Measurements from ENCODE around the gene MRC1.

The MRC1 gene

DNA sequence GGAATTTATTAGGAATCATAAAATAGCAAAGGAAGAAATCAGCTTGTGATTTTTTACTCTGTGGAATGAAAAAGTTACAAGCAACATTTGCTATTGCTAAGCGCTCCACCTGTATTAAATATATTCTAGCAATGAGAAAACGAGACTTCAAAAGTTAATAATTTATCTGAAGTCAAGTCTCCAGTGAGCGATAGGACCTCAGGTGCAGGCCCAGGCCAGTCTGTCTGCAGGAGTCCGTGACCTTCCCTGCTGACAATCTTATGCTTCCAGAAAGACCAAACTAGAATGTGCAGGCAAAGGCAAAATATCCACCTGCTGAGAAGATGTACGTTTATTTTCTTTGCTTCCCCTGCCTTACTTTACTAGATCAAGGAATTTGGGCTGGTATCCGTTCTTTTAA lies 22.7 kb downstream of the MRC1 start:
- TF ChIP-seq, protein P1, sequence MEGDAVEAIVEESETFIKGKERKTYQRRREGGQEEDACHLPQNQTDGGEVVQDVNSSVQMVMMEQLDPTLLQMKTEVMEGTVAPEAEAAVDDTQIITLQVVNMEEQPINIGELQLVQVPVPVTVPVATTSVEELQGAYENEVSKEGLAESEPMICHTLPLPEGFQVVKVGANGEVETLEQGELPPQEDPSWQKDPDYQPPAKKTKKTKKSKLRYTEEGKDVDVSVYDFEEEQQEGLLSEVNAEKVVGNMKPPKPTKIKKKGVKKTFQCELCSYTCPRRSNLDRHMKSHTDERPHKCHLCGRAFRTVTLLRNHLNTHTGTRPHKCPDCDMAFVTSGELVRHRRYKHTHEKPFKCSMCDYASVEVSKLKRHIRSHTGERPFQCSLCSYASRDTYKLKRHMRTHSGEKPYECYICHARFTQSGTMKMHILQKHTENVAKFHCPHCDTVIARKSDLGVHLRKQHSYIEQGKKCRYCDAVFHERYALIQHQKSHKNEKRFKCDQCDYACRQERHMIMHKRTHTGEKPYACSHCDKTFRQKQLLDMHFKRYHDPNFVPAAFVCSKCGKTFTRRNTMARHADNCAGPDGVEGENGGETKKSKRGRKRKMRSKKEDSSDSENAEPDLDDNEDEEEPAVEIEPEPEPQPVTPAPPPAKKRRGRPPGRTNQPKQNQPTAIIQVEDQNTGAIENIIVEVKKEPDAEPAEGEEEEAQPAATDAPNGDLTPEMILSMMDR (IDR thresholded peaks at IDR 0.05), result no peak

DNA sequence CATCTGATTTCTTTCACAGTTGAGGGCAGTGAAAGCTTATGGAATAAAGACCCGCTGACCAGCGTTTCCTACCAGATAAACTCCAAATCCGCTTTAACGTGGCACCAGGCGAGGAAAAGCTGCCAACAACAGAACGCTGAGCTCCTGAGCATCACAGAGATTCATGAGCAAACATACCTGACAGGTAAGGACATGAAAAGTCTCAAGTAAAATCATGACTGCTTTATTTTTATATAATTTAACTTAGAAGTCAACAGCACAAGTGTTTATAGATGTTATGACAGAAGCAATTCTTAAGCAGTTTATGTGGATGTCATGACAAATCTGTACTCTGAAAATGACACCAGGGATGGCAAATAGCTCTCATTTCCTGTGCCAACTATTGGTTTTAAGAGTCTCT lies 24.5 kb downstream of the MRC1 start:
- TF ChIP-seq, protein P1 (IDR thresholded peaks at IDR 0.05), result no peak

DNA sequence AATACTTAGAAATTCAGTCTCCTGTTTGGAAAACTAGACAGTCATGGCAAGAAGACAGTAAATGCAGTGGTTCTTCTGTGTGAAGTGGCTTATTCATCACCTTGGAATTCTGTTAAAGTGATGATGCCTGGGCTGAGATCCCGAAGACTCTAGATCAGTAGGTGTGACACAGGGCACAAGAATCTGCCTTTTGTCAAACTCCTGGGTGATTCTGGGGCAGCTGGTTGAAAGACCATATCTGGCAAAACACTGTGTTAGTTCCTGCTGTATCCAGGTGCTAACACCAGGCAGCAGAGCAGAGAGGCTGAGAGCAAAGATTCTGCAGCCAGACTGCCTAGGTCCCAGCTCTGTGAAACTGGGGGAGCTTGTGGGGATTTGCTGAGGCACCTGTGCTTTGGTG lies 26.5 kb downstream of the MRC1 start:
- TF ChIP-seq, protein P1 (IDR thresholded peaks at IDR 0.05), result no peak

DNA sequence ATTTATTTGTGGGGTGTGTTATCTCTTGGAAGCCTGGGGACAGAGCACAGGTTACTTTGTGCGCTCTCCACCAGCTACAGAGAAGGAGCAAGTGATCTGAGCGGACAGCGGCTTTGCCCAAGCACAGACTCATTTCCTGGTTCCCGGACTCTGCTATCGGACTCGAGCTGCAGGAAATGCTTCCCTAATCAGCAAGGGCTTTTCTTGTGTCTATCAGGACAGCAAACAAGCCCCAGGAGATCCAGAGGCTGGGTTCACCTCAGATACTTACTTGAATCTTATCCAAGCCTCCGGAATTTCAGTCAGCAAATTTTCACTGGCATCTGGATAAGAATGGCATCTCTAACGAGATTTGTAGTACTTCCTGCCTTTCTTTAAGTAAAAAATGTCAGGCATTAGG lies 27.8 kb downstream of the MRC1 start:
- TF ChIP-seq, protein P1 (IDR thresholded peaks at IDR 0.05), result no peak

DNA sequence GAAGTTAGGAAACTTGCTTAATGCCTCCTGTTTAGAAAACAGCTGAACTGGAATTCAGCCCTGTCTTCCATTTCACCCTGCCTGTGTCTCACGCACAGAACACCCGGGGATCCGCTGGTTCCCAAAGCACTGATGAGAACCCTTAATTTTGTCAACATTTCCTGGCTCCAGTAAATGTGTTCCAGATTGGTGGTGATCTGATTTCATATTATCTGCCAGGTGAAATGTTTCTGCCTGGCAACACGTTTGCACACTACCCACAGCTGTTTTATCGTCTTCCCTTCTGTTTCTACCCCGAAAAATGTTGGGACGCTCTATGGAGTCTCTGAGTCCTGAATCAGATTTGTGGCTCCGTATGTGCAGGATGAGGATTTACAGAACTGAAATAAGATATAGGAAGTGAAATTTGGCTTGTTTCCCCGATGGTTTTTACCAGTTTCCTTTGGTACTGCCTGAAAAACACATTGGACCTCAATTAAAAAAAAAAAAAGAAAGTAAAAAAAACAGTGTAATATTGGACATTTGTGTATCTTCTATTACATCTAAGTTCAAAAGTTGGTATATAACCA lies 29.0 kb downstream of the MRC1 start:
- TF ChIP-seq, protein P1 (IDR thresholded peaks at IDR 0.05), result no peak

DNA sequence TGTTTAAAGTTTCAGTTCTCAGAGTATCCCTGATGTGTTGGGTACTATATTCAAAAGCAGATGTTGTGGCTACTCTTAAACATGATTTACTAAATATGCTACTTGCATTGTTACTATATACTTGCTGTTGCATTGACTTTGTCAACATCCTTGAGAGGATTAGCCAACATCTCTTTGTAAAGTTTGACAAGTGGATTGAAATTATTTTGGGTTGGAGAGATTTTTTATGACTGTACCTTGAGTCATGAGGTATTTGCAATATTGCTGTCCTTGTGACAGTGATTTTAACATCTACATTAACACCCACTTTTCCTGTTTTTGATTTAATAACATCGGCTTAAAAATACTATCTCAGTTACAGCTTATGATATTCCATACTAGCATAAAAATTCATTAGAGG lies 31.9 kb downstream of the MRC1 start:
- TF ChIP-seq, protein P1 (IDR thresholded peaks at IDR 0.05), result no peak

DNA sequence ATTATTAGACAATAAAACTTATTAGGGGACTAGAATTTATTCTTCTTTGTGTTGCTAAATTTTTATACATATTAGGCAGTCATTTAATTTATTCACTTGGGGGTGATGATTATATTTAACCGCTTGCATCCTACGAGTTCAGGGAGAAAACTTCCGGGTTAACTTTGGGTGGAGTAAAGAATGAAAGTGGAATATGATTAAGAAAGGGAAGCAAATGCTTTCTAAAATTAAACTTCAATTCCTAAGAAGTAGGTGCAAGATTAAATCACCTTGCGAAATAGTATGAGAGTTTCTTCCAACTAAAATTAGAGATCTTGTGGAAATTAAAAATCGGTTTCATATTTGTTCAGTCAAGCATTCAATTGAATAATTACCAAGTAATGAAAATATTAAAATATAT lies 33.5 kb downstream of the MRC1 start:
- TF ChIP-seq, protein P1 (IDR thresholded peaks at IDR 0.05), result no peak

Data from LNCAP (cell line).